ENCODE data around the gene ZG16.

Gene ZG16

DNA sequence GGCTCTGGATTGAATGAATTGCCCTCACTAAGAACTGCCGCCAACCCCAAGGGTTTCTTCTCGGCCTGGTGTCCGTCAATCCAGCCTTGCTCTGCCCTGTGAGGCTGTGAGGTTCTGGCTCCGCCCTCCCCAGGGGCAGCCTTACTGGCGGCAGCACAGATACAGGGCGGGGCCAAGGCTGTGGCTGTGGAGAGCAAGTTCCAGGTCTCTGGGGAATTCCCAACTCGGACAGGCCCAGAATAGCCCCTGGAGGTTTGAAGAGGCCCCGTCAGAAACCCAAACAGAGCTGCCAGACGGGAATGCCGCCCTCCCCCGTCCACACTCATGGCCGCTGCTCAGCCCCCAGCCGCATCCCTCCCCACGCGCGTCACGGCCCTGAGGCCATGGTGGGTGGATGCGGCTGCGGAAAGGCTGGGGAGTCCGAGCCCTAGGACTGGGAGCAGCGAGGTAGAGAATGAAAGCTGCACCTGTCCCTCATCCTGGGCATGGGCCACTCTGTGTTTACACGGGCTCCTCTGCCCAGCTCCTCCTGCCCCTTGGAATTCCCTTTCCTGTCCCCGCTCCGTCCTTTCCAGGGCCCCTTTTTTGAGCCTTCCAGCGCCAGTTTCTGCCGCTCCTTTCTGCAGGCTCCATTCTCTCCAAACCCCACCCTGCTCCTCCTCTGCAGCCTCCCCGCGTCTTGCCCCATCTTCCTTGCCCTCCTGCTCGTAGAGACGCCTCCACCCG, 33.3 kb downstream of the ZG16 start:
- peak; percentile 92 for DNase-seq

DNA sequence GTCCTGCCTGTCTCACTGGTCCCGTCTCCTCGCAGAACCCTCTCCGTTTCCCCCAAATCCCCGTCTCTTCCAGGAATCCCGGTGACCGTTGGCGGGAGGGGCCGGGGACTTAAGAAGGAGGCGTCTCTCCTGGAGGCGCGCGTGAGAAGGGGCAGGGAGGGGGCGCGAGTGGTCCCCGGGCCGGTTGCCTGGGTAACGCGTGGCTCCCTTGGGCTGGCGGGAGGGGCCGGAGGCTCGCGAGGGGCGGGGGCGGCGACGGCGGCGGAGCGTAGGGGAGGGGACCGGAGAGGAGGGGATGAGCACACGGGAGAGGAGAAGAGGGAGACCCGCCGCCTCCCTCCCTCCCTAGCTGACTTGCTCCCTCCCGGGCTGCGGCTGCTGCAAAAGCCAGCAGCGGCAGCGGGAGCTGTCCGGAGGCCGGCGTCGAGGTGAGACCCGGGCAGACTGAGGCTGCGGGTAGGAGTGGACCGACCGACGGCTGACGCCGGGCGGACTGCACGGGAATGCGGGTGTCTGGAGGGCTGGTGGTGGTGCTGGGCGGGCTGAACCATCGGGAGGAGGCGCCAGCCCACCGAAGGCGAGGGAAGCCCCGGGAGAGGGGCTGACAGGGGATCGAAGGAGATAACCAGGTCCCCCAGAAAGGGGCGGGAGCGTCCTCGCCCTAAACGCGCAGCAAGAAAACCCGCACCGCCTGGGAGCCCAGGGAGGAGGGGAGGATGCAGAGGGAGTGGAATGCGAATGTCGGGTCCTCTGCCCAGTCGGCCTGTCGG, 34.0 kb downstream of the ZG16 start, which contains the start of gene PRRT2:
Gene PRRT2, plus strand, starts transcription at position 298 of the 770 bp plus-strand sequence. CDS start 862 bp downstream, outside the sequence.
- peak; percentile 62 for DNase-seq

DNA sequence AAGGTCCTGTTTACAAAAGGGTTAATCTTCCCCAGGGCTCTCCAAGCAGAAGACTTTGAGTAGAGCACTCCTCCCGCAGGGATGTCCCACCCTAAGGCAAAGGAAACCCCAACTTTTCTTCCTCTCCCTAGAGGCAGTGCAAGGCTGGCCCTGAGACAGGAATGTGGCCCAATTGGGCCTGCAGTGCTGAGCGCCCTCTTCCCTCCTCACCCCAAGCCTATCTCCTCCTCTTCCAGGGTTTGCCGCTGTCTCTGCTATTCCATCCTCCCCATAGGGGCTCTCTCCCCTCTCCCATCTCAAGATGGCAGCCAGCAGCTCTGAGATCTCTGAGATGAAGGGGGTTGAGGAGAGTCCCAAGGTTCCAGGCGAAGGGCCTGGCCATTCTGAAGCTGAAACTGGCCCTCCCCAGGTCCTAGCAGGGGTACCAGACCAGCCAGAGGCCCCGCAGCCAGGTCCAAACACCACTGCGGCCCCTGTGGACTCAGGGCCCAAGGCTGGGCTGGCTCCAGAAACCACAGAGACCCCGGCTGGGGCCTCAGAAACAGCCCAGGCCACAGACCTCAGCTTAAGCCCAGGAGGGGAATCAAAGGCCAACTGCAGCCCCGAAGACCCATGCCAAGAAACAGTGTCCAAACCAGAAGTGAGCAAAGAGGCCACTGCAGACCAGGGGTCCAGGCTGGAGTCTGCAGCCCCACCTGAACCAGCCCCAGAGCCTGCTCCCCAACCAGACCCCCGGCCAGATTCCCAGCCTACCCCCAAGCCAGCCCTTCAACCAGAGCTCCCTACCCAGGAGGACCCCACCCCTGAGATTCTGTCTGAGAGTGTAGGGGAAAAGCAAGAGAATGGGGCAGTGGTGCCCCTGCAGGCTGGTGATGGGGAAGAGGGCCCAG, 34.9 kb downstream of the ZG16 start:
- no peak for DNase-seq

DNA sequence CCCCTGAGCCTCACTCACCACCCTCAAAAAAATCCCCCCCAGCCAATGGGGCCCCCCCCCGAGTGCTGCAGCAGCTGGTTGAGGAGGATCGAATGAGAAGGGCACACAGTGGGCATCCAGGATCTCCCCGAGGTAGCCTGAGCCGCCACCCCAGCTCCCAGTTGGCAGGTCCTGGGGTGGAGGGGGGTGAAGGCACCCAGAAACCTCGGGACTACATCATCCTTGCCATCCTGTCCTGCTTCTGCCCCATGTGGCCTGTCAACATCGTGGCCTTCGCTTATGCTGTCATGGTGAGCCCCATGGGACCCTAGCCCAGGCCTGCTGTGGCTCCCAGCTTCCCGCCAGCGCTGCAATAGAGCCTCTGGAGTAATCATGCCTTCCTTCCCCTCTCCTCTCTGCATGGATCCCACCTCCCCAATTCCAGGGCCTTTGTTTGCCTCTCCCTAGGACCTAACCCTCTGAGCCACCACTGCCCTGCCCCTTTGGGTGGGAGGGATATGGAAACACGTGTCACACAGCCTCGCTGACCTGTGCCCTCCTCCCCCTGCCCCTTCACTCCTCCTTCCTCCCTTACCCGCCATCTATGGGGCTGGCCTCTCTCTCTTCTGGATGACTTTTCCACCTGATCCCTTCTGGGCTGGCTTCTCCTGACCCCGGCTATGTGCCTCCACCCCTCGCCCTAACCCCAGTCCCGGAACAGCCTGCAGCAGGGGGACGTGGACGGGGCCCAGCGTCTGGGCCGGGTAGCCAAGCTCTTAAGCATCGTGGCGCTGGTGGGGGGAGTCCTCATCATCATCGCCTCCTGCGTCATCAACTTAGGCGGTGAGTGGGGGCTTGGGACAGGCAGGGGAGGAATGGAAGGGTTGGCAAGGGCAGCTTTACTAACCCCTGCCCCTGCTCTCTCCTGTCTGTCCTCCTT, 35.8 kb downstream of the ZG16 start:
- DNase-seq: no peak

DNA sequence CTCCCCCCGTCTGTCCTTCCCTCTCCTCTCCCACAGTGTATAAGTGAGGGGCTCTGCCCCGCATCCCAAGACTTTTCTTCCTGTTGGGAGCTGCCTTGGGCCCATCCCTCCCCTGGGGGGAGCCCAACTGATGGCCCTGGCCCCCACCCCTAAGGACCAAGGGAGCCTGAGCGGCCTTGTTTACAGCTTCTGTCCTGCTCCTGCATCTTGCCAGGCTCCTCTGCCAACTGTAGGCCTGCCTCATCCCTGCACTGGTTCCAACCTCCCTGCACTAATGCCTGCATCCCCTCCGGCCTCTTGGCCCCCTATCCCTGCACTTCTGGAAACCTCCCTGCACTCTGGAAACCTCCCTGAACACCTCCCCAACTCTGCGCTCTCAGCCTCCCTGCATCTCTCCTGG, 36.5 kb downstream of the ZG16 start:
- no peak for DNase-seq

DNA sequence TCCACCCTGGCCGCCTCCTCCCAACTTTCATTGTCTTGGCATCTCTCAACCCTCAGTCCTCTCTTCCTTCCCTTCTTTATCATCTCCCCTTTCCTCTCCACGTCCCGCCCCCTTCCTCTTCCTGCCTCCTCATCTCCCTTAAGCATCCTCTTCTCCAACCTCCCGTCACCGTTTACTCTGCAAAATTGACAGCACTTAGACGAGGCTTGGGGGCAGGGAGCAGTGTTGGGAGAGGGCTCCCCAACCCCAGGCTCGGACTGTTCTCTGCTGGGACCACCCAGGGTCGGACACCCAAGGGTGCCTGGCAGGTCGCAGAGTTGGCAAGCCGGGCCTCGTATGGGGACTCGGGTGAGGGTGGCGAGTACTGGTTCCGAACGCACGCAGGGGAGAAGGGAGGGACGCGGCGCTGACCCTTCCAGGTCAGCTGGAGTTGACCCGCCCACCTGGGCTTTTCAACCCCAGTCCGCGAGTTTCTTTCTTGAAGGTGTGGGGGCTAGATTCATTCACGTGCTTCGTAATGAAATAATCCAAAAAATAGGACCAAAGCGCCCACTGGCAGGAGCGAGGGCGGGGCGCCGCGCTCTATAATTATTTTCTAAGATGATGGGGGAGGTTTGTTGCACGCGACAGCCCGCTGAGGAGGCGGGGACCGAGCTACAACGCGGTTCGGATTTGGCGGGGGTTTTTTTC, 37.1 kb downstream of the ZG16 start:
- DNase-seq: peak; percentile 21

DNA sequence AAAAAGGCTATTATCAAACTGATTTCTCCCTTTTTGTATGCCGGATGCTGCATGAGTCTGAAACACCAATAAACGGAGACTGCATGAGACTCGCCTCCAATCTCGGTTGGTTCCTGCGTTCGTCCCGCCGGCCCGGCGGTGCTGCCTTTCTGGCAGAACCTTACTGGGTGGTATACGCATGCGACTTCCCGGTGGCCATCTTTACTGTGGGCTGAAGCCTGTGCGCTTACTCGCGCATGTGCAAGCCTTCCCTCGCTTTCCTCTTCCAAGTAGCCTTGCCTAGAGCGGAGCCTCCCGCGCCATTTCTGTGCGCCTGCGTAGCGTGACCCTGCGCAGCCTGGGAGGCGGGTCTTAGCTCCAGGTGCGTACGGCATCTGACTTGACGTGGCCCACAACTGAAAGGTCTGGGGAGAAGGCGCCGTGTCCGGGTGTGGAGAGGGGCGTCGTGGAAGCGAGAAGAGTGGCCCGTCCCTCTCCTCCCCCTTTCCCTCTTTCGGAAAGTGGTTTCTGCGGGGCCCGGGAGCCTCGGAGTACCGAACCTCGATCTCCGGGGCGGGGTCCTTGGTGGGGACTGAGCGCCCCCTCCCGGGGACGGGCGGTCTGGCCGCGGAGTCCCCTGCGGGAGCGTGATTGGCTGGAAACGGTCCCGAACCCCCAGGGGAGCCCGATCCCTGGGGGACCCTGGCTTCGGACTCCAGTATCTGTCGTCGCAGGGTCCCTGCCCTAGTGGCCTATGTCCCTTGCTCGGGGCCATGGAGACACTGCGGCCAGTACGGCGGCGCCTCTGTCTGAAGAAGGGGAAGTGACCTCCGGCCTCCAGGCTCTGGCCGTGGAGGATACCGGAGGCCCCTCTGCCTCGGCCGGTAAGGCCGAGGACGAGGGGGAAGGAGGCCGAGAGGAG, 38.0 kb downstream of the ZG16 start, which contains the start of gene PAGR1:
Gene PAGR1, plus strand, starts transcription at position 360 of the 901 bp plus-strand sequence. Its CDS starts 374 bp downstream, at position 734.
- DNase-seq: peak; percentile 99

DNA sequence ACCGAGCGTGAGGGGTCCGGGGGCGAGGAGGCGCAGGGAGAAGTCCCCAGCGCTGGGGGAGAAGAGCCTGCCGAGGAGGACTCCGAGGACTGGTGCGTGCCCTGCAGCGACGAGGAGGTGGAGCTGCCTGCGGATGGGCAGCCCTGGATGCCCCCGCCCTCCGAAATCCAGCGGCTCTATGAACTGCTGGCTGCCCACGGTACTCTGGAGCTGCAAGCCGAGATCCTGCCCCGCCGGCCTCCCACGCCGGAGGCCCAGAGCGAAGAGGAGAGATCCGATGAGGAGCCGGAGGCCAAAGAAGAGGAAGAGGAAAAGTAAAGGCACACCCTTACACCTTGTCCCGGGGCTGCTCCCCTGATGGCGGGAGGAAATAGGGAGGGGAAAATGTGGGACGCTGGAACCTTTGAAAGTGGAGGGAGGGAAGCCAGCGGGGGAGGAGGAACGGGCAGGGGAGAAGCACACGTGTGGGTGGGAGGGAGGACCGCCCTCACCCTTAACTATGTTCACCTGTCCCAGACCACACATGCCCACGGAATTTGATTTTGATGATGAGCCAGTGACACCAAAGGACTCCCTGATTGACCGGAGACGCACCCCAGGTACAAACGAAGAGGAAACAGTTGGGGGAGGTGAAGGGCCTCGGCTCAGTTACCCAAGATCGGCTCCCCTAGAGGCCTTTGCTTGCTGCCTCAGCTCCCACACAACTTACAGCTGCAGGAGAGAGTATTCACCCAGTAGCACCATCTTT, 38.8 kb downstream of the ZG16 start:
- peak; percentile 80 for DNase-seq

DNA sequence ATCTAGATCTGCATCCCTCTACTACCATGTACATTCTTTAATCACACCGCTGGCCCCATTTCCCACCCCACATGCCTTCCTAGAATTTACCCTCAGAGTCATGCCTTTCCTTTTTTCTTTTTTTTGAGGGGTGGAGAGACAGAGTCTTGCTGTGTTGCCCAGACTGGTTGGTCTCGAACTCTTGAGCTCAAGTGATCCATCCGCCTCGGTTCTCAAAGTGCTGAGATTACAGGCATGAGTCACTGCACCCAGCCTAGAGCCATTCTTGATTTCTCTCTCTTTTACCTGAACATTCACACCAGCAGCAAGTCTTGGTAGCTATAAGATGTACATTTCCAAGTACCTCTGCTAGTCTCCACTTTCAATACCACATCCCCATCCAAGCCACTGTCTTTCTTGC, 40.0 kb downstream of the ZG16 start:
- no peak for DNase-seq

DNA sequence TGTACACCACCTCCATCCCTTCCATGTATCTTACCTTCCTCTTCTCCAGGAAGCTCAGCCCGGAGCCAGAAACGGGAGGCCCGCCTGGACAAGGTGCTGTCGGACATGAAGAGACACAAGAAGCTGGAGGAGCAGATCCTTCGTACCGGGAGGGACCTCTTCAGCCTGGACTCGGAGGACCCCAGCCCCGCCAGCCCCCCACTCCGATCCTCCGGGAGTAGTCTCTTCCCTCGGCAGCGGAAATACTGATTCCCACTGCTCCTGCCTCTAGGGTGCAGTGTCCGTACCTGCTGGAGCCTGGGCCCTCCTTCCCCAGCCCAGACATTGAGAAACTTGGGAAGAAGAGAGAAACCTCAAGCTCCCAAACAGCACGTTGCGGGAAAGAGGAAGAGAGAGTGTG, 41.5 kb downstream of the ZG16 start:
- DNase-seq: no peak

DNA sequence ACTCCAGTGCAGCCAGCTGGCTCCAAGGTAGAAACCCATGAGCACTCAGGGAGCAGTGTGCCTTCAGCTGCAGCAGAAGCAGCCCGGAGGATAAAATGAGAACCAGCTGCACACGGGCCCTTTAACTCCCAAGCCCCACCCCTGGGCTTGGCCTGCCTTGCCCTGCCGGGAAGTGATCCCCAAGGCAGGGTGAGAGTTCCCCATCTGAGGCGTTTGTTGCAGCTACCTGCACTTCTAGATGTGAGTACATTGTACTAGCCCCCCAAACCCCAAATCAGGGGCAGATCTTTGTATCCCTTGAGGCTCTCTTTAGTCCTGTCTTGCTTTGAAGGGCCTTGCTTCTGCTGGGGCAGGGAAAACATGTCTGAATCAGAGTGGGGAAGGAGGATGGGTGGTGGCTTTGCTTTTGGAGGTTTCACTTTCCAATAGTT, 42.2 kb downstream of the ZG16 start, which contains the start of gene MVP:
Gene MVP, plus strand, starts transcription at position 192 of the 431 bp plus-strand sequence. CDS start 10,088 bp downstream, outside the sequence.
- peak; percentile 73 for DNase-seq

DNA sequence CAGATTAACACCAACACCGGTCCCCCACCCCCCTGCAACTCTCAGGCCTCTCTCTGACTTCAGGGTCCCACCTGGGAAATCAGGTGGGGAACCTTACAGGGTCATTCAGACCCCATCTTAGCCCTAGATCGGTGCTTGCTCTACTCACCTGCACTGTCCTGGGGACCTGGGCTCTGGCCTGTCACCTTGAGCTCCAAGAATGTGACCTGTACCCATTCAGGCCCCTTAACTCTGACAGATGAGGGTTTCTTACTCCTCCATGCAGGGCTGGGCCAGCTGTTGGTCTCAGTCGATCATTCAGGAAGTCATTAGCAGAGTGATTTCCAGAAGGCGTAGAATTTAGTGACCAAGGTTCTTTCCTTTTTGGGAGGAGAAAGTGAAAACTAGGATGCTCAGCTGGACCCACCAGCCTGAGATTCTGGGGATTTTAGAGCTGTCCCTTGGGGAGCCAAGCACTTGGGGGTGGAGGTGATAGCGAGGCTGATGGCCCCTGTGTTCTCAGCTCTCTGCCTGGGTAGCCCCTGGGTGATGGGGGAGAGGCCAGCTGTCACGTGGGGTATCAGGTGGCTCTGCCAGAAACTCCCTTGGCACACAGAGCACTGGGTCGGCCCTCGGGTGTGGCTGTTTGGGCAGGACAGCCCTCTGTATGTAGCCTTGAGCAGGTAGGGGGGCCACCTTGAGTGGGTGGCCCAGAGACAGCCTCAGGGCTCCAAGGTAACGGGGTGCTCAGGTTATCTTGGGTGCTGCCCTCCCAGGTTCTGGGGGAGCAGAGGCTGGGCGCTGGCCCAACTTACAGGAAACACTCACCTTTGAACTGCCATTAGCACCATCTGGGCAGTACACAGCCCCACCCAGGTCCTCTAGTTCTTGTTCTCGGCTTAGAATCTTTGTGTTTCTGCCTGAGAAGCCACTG, 42.9 kb downstream of the ZG16 start:
- DNase-seq: peak; percentile 71

DNA sequence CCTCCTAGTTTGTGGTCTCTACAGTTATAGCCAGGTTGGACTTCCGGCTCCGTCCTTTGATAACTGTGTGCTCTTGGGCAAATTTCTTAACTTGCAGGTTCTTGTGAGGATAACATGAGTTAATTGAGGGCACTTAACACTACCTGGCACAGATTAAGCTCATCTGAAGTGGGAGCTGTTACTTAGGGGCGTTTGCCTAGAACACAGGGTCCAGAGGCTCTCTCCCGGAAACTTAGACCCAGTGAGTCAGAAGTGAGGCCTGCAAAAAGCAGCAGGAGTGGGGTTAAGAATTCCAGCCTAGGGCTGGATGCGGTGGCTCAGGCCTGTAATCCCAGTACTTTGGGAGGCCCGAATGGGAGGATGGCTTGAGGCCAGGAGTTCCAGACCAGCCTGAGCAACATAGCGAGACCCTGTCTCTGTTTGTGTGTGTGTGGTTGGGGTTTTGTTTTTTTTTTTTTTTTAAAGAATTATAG, 43.6 kb downstream of the ZG16 start:
- DNase-seq: no peak

DNA sequence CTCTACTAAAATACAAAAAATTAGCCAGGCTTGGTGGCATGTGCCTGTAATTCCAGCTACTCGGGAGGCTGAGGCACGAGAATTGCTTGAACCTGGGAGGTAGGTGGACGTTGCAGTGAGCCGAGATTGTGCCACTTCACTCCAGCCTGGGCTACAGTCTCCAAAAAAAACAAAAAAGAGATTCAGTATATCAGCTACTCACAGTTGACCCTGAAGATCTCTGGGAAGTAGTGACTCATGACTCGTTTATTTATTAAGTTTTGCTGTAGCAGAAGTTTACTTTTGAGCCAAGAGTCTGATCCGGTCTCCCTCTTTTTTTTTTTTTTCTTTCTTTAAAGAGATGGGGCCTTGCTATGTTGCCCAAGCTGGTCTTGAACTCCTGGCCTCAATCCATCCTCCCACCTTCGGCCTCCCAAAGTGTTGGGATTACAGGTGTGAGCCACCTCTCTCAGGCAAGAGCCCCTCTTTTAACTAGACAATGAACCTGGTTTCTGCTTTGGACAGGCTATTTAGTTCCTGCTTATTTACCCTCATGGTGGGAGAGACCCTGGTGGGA, 46.6 kb downstream of the ZG16 start:
- peak; percentile 42 for DNase-seq

DNA sequence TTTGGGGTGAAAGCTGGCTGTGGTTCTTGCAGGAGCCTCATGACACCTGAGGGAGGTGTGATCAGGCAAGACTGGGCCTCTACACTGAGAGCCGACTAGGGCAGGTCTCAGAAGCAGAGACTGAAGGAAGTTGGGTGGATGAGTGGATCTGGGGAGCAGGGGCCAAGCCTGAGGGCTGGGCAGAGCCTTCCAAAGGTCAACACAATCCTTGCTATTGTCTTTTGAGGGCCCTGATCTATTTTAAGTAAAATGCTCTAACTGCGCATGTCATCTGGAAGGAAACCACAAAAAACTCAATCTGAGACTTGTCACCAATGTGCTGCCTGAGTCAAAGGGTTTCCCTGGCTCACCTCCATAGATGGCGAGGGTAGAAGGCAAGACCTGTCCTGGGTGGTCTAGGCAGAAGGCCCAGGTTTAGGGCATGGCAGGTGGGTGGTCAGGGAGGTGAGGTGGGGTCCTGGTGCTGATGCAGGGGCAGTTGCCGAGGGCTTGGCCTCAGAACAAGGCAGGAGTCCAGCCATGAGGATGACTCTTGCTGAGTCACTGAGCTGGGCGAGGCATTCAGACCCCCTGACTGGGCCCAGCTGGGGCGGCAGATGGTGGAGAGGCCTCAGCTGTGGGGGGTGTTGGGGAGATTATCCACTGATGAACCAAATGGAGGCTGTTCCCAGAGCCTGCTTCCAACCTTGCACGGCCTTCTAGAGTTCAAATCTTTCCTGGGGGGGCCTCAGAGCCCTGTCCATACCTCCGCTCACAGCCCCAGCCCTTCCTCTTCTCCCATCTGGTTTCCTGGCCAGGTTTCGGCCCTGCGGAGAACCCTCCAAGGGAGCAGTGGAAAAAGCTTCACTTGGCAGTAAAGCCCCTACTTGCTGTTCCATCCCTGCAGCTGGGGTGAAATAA, 47.3 kb downstream of the ZG16 start:
- DNase-seq: peak; percentile 89

DNA sequence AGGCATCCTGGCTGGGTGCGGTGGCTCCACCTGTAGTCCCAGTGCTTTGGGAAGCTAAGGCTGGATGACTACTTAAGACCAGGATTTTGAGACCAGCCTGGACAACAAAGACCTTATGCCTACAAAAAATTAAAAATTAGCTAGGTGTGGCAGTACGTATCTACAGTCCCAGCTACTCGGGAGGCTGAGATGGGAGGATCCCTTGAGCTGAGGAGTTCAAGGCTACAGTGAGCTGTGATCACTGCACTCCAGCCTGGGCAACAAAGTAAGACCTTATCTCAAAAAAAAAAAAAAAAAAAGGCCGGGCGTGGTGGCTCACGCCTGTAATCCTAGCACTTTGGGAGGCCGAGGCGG, 48.3 kb downstream of the ZG16 start:
- no peak for DNase-seq

DNA sequence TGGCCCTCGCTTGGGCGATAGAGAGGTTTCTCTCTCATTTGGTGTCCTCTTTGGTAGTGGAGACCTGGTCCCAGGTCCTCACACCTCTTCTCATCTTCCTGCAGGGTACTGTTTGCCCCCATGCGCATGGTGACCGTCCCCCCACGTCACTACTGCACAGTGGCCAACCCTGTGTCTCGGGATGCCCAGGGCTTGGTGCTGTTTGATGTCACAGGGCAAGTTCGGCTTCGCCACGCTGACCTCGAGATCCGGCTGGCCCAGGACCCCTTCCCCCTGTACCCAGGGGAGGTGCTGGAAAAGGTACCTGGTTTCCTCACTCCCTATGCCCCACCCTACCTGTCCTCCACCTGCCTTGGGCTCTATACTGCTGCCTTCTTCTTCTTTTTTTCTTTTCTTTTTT, 52.7 kb downstream of the ZG16 start:
- no peak for DNase-seq

Measured in activated CD4-positive, alpha-beta T cell treated with anti-CD3 and anti-CD28 coated beads, Interleukin-10, Interleukin-2, amounts not matched to agents 100 ng/mL and 50 ng/mL, durations not matched to agents 16 hours and 8 hours (primary cell).